ENCODE results near the gene NOTCH3.

The NOTCH3 gene

GRCh38 chr19:15237759-15238638, 37.2 kb upstream of the NOTCH3 start:
- no peak for DNase-seq
- intact Hi-C loops (cut with DNase I), result no loop called here

- no peak for DNase-seq
- intact Hi-C loops (cut with DNase I), result no loop called here
Measured at GRCh38 chr19:15236886-15237285, 36.1 kb upstream of the NOTCH3 start.

GRCh38 chr19:15235781-15236180, 35.0 kb upstream of the NOTCH3 start:
- DNase-seq, result no peak
- intact Hi-C loops (cut with DNase I), result no loop called here

- no peak for DNase-seq
- intact Hi-C loops (cut with DNase I), result no loop called here
Measured at GRCh38 chr19:15234431-15235130, 33.8 kb upstream of the NOTCH3 start.

GRCh38 chr19:15231271-15231670, 30.5 kb upstream of the NOTCH3 start:
- no peak for DNase-seq
- intact Hi-C loops (cut with DNase I), result no loop called here

- intact Hi-C loops (cut with DNase I), result no loop called here
- no peak for DNase-seq
Measured at GRCh38 chr19:15227261-15227660, 26.5 kb upstream of the NOTCH3 start.

- intact Hi-C loops (cut with DNase I), result no loop called here
- DNase-seq, result no peak
Measured at GRCh38 chr19:15225760-15226159, 25.0 kb upstream of the NOTCH3 start.

- intact Hi-C loops (cut with DNase I), result no loop called here
- DNase-seq, result no peak
Measured at GRCh38 chr19:15223649-15224361, 23.0 kb upstream of the NOTCH3 start.

- DNase-seq, result peak; percentile 76 to 99 (median 90)
- intact Hi-C loops (cut with DNase I), result no loop called here
Measured at GRCh38 chr19:15222738-15223648, 22.2 kb upstream of the NOTCH3 start.

- no peak for DNase-seq
- intact Hi-C loops (cut with DNase I), result no loop called here
Measured at GRCh38 chr19:15220833-15221232, 20.0 kb upstream of the NOTCH3 start.

- intact Hi-C loops (cut with DNase I), result no loop called here
- DNase-seq, result no peak
Measured at GRCh38 chr19:15218501-15218900, 17.7 kb upstream of the NOTCH3 start.

GRCh38 chr19:15216363-15216762, 15.6 kb upstream of the NOTCH3 start:
- intact Hi-C loops (cut with DNase I), result no loop called here
- no peak for DNase-seq

GRCh38 chr19:15213715-15214381, 13.1 kb upstream of the NOTCH3 start:
- DNase-seq, result no peak

GRCh38 chr19:15212711-15213110, 11.9 kb upstream of the NOTCH3 start:
- intact Hi-C loops (cut with DNase I), result no loop called here
- no peak for DNase-seq

More at GRCh38 chr19:15213715-15214381, 13.1 kb upstream of the NOTCH3 start:
- intact Hi-C loops (cut with DNase I), result no loop called here

- no peak for DNase-seq
- intact Hi-C loops (cut with DNase I), result no loop called here
Measured at GRCh38 chr19:15210323-15210781, 9.6 kb upstream of the NOTCH3 start.

- intact Hi-C loops (cut with DNase I), result no loop called here
- no peak for DNase-seq
Measured at GRCh38 chr19:15201374-15202023, 704 bp upstream of the NOTCH3 start.

- intact Hi-C loops (cut with DNase I), result no loop called here
- DNase-seq, result no peak
Measured at GRCh38 chr19:15199661-15200552, 888 bp downstream of the NOTCH3 start.
